Measurements from ENCODE around the gene BHLHA15. TPM values are rescaled to one million over a fixed set of nuclear protein-coding genes. Genes with fewer than 3 reads are reported as not detected.

Gene BHLHA15
- polyA plus RNA-seq, 1 of the 3 experiments (the other 2 are of a cell fraction) = 0.10 TPM

- H2AFZ ChIP-seq (ENCODE audit: low read depth) = no peak overlapping the region
- H3K9ac ChIP-seq = no peak overlapping the region
- no peak overlapping the region for H3K4me3 ChIP-seq (ENCODE audit: low read depth in 2 of 2, low read length in 1 of 2)
- H3K36me3 ChIP-seq (replicated peaks in 1 of 2; ENCODE audit: control insufficient read depth in 1 of 2, insufficient read depth in 2 of 2, low read length in 1 of 2) = peaks cover 3 to 5% of the 10 kb centered on the region in 2 experiments
- no peaks in the 10 kb centered on the region for H3K79me2 ChIP-seq (ENCODE audit: insufficient read depth)
- CTCF ChIA-PET = no interaction called here
- no peak overlapping the region for H3K27ac ChIP-seq (ENCODE audit: low read depth in 2 of 2, low read length in 1 of 2)
- TF ChIP-seq RXRA (IDR thresholded peaks at IDR 0.05; ENCODE audit: borderline replicate concordance, low read depth) = no peak
- no peak for TF ChIP-seq NRF1 (IDR thresholded peaks at IDR 0.05; ENCODE audit: low read depth, low read length)
- TF ChIP-seq POLR2AphosphoS5 (IDR thresholded peaks at IDR 0.05; ENCODE audit: low read depth, low read length) = no peak
- no peak for TF ChIP-seq GATA2 (CRISPR knock-in tag; IDR thresholded peaks at IDR 0.05)
- TF ChIP-seq IRF3 (IDR thresholded peaks at IDR 0.05; ENCODE audit: low read depth, low read length) = no peak
- TF ChIP-seq SMC3 (IDR thresholded peaks at IDR 0.05; ENCODE audit: low read depth, low read length) = no peak
- no peak for TF ChIP-seq JUND (IDR thresholded peaks at IDR 0.05)
- TF ChIP-seq PBX3 (IDR thresholded peaks at IDR 0.05) = no peak
- TF ChIP-seq RFX5 (IDR thresholded peaks at IDR 0.05; ENCODE audit: low read length) = no peak
- TF ChIP-seq YY1 (IDR thresholded peaks at IDR 0.05; ENCODE audit: low read depth) = no peak
- no peak for TF ChIP-seq SIN3A (IDR thresholded peaks at IDR 0.05; ENCODE audit: borderline replicate concordance, low read depth, low read length)
- TF ChIP-seq FOXM1 (IDR thresholded peaks at IDR 0.05; ENCODE audit: low read depth) = no peak
- no peak for TF ChIP-seq TEAD4 (IDR thresholded peaks at IDR 0.05; ENCODE audit: borderline replicate concordance, insufficient read depth)
- no peak for TF ChIP-seq FOXJ3 (CRISPR knock-in tag; IDR thresholded peaks at IDR 0.05)
- TF ChIP-seq, protein P1, sequence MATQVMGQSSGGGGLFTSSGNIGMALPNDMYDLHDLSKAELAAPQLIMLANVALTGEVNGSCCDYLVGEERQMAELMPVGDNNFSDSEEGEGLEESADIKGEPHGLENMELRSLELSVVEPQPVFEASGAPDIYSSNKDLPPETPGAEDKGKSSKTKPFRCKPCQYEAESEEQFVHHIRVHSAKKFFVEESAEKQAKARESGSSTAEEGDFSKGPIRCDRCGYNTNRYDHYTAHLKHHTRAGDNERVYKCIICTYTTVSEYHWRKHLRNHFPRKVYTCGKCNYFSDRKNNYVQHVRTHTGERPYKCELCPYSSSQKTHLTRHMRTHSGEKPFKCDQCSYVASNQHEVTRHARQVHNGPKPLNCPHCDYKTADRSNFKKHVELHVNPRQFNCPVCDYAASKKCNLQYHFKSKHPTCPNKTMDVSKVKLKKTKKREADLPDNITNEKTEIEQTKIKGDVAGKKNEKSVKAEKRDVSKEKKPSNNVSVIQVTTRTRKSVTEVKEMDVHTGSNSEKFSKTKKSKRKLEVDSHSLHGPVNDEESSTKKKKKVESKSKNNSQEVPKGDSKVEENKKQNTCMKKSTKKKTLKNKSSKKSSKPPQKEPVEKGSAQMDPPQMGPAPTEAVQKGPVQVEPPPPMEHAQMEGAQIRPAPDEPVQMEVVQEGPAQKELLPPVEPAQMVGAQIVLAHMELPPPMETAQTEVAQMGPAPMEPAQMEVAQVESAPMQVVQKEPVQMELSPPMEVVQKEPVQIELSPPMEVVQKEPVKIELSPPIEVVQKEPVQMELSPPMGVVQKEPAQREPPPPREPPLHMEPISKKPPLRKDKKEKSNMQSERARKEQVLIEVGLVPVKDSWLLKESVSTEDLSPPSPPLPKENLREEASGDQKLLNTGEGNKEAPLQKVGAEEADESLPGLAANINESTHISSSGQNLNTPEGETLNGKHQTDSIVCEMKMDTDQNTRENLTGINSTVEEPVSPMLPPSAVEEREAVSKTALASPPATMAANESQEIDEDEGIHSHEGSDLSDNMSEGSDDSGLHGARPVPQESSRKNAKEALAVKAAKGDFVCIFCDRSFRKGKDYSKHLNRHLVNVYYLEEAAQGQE (IDR thresholded peaks at IDR 0.05; ENCODE audit: low read depth, low read length) = no peak
- no peak for TF ChIP-seq TAF1 (IDR thresholded peaks at IDR 0.05; ENCODE audit: borderline replicate concordance, low read depth, low read length)
- no peak for TF ChIP-seq RAD21 (IDR thresholded peaks at IDR 0.05; ENCODE audit: low read length)
- TF ChIP-seq, protein P2, sequence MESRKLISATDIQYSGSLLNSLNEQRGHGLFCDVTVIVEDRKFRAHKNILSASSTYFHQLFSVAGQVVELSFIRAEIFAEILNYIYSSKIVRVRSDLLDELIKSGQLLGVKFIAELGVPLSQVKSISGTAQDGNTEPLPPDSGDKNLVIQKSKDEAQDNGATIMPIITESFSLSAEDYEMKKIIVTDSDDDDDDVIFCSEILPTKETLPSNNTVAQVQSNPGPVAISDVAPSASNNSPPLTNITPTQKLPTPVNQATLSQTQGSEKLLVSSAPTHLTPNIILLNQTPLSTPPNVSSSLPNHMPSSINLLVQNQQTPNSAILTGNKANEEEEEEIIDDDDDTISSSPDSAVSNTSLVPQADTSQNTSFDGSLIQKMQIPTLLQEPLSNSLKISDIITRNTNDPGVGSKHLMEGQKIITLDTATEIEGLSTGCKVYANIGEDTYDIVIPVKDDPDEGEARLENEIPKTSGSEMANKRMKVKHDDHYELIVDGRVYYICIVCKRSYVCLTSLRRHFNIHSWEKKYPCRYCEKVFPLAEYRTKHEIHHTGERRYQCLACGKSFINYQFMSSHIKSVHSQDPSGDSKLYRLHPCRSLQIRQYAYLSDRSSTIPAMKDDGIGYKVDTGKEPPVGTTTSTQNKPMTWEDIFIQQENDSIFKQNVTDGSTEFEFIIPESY (IDR thresholded peaks at IDR 0.05; ENCODE audit: borderline replicate concordance, low read depth) = no peak
- no peaks in the 10 kb centered on the region for H3K9me3 ChIP-seq
- POLR2A ChIA-PET = no interaction called here
- no peaks in the 10 kb centered on the region for H3F3A ChIP-seq (replicated peaks; ENCODE audit: insufficient read depth)
- 87% methylated on average over 25 of the region's 32 CpGs for whole genome bisulfite sequencing (ENCODE audit: low lambda C conversion rate)
- peaks cover 0 to 3% of the 10 kb centered on the region in 2 experiments; a peak in 1 of 4 replicates for H3K4me1 ChIP-seq (ENCODE audit: control insufficient read depth in 1 of 2, insufficient read depth in 2 of 2, low read depth in 1 of 2, low read length in 1 of 2)
- no peak for DNase-seq
- H3K9me2 ChIP-seq = no peaks in the 10 kb centered on the region
- H4K20me1 ChIP-seq (ENCODE audit: insufficient read depth) = no peaks in the 10 kb centered on the region
- H3K27me3 ChIP-seq (ENCODE audit: insufficient read depth) = no peaks in the 10 kb centered on the region
- no peak overlapping the region for H3K4me2 ChIP-seq
Measured at GRCh38 chr7:98215561-98216495, 4.6 kb downstream of the BHLHA15 start.

All from SK-N-SH (cell line).